H1 (cell line): Measurements from ENCODE around the gene MCC. TPM values are rescaled to one million over a fixed set of nuclear protein-coding genes. Genes with fewer than 3 reads are reported as not detected.

ENCODE experiments used
- JUND ChIP-seq: IDR thresholded peaks from 2 replicates; pipeline ENCODE4 v1.6.1; 2011; ENCODE audit warnings: mild to moderate bottlenecking, improper control_type of control experiment, low read length
- RXRA ChIP-seq: IDR thresholded peaks from 2 replicates; pipeline ENCODE4 v1.6.1; 2011; ENCODE audit warnings: low read depth, mild to moderate bottlenecking, low read length, moderate library complexity; ENCODE audit not compliant: insufficient read depth
- polyA plus RNA-seq, 7 experiments: library from polyadenylated mRNA; depleted of rRNA in 3 of 7; stranded (reverse) in 5 of 7; unstranded in 2 of 7; fragments of >200 nt in 5 of 7; fragments of 200-250 nt in 2 of 7; gene quantifications; 1 replicate in 5 of 7; 2 replicates in 1 of 7; 4 replicates in 1 of 7; pipeline versions ENCODE4 v1.2.1 to v1.2.3, GENCODE V29; 2011 to 2013; ENCODE audit warnings: missing spikeins in 2 of 7, mixed read lengths in 2 of 7
- total RNA-seq: library from RNA; stranded (reverse); fragmentation: NEBNext Ultra II Directional; extraction: Animal tissue kit (Norgen Biotek cat#: 25700); gene quantifications from 2 replicates; pipeline ENCODE4 v1.2.1, GENCODE V29; 2021
- TF ChIP-seq, protein P1 (sequence below): fragments of 300-600 bp; sonication (generic); IDR thresholded peaks from 2 replicates; pipeline ENCODE4 v1.7.1; 2012; ENCODE audit warnings: low read length, moderate library complexity, mild to moderate bottlenecking, inconsistent platforms; ENCODE audit not compliant: insufficient replicate concordance

MCC gene
- total and polyA plus RNA-seq, 2 of the 8 experiments (the other 6 are each of a cell fraction or from before 2014, with no cell fraction given) = 2.6 to 18.3 TPM

DNA sequence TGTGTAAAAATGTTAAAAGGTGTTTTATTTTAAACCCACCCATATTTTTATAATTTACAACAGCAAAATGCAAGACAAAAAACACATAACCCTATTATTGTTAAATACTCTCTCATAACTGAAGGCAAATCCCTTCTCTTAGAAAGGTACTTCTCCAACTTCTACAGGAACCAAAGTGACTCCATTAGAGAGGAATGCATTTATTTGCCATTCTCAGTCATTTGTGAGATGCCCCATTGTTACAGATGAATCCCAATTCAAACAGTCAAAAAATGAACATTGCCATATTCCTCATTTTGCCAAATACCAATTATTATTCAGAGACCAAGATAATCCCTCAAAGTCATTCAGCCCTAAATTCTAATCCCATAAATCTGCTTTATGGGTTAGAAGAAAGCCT, 229.2 kb downstream of the MCC start (continued):
- TF ChIP-seq, protein P1, sequence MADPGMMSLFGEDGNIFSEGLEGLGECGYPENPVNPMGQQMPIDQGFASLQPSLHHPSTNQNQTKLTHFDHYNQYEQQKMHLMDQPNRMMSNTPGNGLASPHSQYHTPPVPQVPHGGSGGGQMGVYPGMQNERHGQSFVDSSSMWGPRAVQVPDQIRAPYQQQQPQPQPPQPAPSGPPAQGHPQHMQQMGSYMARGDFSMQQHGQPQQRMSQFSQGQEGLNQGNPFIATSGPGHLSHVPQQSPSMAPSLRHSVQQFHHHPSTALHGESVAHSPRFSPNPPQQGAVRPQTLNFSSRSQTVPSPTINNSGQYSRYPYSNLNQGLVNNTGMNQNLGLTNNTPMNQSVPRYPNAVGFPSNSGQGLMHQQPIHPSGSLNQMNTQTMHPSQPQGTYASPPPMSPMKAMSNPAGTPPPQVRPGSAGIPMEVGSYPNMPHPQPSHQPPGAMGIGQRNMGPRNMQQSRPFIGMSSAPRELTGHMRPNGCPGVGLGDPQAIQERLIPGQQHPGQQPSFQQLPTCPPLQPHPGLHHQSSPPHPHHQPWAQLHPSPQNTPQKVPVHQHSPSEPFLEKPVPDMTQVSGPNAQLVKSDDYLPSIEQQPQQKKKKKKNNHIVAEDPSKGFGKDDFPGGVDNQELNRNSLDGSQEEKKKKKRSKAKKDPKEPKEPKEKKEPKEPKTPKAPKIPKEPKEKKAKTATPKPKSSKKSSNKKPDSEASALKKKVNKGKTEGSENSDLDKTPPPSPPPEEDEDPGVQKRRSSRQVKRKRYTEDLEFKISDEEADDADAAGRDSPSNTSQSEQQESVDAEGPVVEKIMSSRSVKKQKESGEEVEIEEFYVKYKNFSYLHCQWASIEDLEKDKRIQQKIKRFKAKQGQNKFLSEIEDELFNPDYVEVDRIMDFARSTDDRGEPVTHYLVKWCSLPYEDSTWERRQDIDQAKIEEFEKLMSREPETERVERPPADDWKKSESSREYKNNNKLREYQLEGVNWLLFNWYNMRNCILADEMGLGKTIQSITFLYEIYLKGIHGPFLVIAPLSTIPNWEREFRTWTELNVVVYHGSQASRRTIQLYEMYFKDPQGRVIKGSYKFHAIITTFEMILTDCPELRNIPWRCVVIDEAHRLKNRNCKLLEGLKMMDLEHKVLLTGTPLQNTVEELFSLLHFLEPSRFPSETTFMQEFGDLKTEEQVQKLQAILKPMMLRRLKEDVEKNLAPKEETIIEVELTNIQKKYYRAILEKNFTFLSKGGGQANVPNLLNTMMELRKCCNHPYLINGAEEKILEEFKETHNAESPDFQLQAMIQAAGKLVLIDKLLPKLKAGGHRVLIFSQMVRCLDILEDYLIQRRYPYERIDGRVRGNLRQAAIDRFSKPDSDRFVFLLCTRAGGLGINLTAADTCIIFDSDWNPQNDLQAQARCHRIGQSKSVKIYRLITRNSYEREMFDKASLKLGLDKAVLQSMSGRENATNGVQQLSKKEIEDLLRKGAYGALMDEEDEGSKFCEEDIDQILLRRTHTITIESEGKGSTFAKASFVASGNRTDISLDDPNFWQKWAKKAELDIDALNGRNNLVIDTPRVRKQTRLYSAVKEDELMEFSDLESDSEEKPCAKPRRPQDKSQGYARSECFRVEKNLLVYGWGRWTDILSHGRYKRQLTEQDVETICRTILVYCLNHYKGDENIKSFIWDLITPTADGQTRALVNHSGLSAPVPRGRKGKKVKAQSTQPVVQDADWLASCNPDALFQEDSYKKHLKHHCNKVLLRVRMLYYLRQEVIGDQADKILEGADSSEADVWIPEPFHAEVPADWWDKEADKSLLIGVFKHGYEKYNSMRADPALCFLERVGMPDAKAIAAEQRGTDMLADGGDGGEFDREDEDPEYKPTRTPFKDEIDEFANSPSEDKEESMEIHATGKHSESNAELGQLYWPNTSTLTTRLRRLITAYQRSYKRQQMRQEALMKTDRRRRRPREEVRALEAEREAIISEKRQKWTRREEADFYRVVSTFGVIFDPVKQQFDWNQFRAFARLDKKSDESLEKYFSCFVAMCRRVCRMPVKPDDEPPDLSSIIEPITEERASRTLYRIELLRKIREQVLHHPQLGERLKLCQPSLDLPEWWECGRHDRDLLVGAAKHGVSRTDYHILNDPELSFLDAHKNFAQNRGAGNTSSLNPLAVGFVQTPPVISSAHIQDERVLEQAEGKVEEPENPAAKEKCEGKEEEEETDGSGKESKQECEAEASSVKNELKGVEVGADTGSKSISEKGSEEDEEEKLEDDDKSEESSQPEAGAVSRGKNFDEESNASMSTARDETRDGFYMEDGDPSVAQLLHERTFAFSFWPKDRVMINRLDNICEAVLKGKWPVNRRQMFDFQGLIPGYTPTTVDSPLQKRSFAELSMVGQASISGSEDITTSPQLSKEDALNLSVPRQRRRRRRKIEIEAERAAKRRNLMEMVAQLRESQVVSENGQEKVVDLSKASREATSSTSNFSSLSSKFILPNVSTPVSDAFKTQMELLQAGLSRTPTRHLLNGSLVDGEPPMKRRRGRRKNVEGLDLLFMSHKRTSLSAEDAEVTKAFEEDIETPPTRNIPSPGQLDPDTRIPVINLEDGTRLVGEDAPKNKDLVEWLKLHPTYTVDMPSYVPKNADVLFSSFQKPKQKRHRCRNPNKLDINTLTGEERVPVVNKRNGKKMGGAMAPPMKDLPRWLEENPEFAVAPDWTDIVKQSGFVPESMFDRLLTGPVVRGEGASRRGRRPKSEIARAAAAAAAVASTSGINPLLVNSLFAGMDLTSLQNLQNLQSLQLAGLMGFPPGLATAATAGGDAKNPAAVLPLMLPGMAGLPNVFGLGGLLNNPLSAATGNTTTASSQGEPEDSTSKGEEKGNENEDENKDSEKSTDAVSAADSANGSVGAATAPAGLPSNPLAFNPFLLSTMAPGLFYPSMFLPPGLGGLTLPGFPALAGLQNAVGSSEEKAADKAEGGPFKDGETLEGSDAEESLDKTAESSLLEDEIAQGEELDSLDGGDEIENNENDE = no peak
- no peak for TF ChIP-seq JUND
- TF ChIP-seq RXRA = no peak
